Brain pericyte (primary cell): ENCODE measurements around the gene NEK2.
"Not testable (repeated sequence)": the region's sequence is repeated elsewhere in the genome, so short reads cannot be mapped to it uniquely, and the experiment has no call there.

ENCODE experiments used
- DNase-seq: peaks from one replicate; pipeline ENCODE4 v3.0.0-alpha.2; 2012; ENCODE audit warnings: low read depth, low spot score

NEK2 gene

DNA sequence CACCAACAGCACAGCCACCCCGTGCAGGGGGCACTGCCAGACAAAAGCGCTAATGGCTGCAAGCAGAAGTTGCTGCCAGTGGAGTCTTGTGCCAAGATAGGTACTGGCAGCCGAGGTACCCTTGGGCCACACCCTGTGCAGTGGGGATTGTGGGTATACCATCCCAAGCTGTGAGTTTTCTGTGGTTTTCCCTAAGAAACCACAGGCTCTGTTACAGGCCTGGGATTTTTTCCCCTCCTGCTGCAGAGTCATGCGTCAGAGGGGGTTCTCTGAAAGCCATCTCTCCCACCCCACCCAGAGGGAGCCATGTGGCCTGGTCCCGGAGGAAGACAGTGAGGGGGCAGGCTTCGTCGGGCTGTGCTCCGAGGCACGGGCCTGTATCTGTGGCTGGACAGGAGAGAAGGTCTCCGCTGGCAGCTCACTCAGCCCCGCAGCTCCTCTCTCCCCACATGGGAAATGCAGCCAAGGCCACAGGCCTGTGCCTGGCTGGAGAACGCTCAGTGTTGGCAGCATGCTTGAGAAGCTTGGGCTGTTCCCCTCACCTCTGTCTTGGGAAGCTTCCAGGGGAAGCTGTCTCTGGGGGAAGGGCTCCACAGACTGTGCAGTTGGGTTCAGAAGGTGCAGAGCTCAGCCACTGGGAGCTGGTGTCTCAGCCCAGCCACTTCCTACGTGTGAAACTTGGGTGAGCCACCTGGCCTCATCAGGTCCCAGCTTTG, 42.5 kb downstream of the NEK2 start:
- no peak for DNase-seq

DNA sequence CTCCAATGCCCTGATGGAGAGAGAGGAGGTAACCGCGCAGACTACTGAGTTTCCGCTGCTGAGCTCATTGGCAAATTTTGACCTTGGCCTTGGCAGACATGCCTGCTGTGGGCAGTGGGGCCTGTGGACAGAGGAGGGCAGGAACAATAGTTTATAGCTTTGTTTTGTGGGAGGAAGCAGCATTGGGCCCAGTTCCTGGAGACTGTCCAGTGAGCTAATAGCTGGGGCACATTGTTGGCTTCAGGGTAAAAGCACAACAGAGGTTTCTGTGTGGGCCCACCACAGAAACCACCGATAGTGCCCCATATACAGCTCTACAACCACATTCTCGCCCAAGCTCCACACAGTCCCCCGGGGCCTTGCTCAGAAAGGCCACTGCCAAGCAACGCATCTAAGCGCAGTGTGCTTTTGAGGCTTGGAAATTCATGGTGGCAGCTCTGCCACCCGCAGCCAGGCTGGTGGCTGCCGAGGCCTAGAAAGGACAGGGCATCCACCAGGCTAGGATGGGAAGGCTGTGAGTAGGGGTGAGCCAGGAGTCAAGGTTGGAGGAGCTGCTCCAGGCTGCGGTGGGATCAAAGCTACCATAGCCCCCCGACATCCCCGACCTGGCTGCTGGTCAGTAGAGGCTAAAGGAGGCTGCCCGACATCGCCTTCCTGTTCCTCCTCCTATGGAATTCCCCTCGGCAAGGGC, 43.2 kb downstream of the NEK2 start:
- DNase-seq, result no peak

DNA sequence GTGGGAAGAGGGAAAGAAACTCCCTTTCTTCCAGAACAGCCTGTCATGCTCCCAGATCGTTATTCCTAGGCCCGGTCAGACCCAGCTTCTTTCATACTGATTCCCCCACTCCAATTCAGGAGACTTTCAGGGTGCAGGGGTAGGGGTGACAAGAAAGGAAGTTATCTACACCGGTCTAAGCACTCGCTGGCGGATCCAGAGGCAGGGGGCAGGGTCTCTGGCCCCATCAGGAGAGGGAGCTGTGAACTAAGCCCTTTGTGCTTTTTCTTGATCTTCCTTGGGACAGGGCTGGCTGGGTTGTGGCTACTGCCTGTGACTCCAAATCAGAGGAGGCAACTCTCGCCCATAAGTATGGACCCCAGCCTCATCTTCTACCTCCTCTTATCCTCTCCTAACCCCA, 44.3 kb downstream of the NEK2 start:
- DNase-seq, result no peak

DNA sequence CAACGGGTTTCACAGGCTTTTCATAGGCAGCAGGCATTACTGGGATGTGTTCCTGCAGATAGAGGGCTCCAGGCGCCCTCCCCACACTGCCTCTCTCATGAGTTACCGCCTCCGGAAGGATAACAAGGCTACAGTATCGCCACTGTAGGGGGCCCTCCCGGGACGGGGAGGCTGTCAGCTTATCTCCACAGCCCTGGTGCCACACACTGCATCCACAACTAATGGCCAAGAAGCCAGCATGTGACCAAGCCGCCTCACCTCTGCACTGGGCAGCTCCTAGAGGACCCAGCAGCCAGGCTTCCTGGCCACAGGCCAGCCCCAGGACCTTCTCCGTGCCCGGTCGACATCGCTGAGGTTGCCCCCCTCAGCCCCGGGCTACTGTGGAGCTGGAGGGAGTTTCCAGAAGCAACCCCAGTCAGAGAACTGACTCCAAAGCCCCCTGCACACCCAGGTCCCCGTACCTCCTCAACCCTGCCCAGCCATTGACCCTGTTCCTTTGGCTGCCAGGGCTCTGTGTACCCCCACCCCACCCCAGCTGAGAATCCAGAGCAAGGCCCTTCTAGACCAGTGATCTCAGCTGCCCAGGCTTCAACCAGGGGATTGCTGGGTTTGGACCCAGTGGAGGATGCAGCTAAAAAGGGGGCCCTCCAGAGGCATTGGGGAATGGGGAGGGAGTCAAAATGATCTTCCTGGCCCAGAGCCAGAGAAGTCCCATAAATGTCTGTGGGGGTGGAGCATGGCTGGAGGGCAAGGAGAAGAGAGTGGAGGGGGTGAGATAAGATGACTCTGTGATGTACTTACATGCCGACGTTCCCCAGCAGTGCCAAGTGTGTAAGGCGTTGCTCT, 45.0 kb downstream of the NEK2 start:
- DNase-seq, result no peak

DNA sequence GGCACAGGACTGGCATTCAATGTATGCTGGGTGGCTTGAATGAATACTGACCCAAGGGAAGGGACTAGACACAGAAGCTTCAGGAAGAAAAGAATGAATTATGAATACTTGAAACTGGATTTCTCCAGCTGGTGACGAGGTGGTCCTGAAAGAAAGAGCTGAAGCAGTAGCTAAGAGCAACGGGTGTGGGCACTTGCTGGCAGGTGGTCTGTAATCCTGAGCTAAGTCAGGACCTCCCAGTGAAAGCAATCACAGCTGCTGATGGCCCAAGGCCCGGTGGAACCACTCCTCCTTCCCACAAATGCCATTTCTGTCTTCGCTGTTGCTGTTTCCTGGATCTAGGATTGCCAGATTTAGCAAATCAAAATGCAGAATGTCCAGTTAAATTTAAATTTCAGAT, 47.0 kb downstream of the NEK2 start:
- DNase-seq, result no peak

DNA sequence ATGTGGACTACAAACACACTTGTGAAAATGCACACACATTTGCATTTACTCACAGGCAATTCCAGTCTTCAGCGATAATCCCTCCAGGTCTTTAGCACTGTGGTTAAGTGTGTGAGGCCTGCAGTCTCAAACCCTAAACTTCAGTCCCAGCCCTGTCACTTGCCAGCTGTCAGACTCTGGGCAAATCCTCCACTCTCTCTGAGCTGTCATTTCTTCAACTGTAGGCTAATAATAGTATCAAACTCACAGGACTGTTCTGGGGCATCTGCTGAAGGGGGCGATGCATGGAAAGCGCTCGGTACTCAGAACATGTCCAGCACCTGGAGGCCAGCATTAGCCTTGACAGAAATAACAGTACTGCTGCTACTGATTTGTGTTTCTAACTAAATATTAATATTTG, 48.2 kb downstream of the NEK2 start:
- no peak for DNase-seq

DNA sequence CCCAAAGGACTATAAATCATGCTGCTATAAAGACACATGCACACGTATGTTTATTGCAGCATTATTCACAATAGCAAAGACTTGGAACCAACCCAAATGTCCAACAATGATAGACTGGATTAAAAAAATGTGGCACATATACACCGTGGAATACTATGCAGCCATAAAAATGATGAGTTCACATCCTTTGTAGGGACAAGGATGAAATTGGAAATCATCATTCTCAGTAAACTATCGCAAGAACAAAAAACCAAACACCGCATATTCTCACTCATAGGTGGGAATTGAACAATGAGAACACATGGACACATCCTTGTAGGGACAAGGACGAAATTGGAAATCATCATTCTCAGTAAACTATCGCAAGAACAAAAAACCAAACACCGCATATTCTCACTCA, 49.6 kb downstream of the NEK2 start:
- DNase-seq, result not testable (repeated sequence)

DNA sequence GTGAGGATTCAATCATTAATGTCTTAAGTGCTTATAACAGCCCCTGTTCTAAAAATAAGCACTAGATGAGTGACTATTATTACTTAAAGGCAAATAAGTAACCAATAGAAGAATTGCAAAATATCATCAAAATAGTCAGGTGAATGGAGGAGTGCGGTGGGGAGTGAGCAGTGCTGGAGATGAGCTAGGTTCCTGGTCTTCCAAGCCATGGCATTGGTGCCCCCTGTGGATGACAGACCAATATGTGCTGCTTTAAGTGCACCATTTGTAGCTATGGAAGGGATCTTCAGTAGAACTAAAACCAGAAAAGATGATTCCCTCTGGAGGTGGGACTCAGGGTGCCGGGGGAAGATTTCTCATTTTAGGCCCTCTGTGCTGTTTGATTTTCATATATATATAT, 50.4 kb downstream of the NEK2 start:
- no peak for DNase-seq

DNA sequence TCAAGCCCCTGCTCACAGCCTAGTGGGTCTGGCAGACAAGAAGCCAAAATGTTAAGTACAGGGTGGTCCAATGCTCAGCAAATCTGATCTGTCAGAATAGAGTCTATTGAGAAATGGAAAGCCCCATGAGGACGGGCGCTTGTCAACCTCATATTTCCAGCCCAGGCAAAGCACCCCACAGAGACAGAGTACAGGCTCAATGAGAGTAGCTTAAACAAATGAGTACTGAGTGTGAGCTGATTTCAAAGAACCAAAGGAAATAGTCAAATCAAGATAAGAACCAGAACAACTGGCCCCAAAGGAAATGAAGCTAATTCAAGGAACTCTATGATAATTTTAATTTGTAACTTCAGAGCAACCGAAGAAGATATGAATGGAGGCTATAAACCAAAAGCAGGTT, 51.9 kb downstream of the NEK2 start:
- DNase-seq, result no peak

DNA sequence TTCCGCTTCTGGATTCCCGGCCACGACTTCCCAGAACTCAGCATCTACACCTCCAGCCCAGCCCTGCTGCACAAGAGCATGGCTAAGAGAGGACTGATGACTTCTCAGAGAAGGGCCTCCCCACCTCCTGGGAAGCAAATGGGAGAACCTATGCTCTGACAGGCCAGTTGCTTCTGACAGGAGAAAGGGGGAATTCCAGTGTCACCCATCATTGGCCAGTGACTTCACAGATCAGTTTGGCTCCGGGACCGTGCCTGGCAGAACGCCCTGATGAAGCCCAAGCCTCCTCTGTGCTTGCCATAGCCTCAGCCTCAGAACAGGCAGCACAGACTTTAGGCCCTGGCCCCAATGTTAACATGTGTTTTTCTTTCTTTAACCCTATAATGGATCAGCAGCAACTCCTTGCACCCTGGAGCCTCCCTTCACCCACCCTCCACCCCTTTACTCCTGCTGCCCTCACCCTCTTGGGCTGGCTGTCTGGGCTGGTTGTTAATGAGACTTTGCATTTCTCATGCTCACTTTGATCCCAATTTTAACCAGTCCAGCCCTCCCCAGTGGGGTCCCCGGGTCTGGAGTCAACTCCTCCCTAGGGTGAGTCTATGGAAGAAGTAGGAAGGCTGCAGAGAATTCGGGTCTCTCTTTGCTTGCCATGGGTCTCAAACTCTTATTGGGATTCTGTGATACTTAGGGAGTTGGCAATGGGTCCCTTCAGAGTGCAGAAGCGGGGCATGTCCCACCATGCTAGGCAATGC, 53.8 kb downstream of the NEK2 start:
- no peak for DNase-seq

DNA sequence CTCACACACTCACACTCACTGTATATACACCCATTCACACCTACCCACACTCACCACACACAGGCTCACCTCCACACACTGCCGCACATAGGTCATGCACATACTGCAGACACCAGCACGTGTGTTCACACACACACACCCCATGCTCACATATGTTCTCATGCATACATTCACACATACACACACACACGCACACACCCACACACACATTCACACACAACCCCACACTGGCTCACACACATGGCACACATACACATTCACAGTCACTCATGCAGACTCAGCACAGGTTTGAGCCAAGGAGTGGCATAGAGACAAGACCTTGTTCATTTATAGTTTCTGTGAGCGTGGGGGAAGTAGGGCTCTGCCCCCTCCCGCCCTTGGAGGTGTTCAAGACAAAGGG, 55.3 kb downstream of the NEK2 start:
- no peak for DNase-seq

DNA sequence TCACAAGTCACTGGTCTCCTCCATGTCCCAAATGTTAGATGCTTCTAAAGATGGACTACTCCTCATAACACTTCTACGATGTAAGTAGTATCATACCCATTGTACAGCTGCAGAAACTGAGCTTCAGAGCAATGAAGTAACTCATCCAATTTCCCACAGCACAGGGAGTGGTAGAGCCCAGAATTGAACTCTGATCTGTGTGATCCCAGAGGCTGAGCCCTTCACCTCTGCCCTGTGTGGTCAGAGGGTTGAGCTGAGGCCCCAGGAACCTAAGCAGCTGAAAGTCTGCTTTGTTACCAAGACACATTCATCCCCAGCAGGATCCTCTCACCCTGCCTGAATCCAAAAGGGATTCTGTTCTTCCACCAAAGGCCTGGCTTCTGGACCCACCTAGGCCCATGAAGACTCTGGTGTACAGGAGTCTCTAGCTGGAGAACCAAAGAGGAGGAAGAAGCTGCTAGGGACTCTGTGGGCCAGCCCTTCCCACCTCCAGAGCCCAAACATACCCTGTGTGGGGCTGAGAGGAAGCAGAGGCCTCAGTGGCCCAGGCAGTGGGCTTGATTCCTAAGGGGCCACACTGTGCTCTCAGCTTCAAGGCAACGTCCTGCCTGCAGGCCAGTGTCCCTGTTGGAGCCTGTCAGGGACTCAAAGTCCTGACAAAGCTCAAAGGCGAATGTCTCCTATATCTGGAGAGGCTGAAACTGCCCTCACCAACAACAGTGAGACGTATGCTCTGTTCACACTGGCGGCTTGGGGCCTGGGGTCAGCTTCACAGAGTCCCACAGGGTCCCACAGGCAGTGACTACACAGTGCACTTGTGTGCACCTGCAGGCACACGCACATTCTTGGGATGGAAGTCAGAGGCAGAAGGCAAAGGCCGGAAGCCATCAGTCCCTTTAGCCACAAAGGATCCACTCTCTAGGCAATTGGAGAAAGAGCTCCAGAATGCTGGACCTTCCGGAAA, 56.1 kb downstream of the NEK2 start:
- no peak for DNase-seq

DNA sequence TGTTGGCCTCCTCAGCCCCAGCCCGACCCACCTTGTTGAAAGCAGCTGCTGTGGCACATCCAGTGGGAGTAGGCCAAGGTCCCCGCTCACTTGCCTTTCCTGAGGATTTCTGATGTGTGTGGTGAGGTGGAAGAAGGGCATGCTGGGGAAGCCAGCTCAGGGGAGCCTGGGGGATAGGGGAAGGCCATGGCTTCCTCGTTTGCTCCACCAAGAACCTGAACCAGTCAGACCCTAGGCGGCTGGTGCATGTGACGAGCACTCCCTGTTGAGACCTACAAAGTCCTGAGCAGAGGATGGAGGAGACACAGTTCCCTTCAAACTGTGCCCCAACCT, 58.5 kb downstream of the NEK2 start:
- DNase-seq, result no peak

DNA sequence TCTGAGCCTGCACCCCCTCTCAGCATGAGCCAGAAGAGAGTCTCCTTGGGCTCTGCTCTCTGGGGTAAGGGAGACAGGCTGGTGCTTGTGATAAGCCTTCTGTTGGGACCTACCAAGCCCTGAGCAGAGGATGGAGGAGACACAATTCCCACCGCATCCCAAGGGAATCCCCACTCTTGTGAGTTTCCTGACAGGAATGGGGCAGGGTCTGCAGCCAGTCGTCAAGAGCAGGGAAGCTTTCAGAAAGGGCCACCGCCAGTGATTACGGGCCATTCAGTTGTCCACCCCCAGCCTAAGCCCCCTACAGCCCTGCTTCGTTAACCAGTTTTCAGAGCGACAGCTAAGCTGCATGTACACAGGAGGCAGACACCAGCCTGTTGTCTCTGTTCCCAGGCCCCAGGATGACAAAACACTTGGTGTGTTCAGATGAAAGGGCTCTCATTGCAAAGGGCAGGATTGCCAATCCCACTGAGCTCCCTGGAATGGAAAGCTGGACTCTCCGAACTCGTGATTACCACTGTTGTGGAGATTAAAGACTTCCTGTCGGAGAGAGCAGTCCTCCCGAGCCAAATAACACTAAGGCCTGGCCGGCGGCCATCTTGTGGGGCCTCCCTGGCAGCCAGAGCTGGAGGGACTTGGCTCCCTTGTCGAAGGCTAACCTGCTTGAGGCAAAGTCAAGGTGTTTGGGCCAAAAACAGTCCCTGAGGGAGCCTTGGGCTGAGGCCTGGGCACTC, 59.0 kb downstream of the NEK2 start:
- no peak for DNase-seq

DNA sequence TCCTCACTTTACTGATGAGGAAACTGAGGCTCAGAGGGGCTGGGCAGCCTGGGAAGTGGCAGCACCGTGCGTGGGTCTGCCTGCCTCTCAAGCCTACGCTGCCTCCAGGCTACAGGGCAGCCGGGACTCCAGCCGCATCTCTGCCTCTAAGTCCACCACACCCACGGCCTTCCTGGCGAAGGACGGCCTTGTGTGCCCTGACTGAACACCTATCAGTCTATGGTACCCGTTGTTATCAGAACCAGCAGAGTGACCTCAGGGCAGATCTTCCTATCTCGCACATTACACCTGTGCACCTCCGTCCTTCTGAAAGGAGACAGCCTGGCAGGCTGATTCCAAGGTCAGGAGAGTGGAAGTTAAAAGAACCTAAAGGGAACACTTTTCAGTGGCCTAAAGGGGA, 60.8 kb downstream of the NEK2 start:
- no peak for DNase-seq

DNA sequence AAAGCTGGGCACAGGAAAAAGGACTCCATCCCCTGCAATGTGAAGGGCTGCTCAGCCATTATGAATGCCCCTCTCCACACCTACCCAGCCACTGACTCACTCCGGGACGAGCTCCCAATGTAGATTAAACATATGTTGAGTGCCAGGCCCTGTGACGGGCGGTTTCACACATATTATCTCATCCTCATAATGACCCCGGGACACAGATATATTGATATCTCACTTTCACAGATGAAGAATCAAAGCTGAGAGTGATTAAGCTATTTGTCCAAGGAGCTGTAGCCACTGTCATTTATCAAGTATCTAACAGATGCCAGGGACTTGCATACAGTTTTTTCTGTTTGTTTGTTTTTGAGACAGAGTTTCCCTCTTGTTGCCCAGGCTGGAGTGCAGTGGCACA, 61.5 kb downstream of the NEK2 start:
- DNase-seq, result no peak

DNA sequence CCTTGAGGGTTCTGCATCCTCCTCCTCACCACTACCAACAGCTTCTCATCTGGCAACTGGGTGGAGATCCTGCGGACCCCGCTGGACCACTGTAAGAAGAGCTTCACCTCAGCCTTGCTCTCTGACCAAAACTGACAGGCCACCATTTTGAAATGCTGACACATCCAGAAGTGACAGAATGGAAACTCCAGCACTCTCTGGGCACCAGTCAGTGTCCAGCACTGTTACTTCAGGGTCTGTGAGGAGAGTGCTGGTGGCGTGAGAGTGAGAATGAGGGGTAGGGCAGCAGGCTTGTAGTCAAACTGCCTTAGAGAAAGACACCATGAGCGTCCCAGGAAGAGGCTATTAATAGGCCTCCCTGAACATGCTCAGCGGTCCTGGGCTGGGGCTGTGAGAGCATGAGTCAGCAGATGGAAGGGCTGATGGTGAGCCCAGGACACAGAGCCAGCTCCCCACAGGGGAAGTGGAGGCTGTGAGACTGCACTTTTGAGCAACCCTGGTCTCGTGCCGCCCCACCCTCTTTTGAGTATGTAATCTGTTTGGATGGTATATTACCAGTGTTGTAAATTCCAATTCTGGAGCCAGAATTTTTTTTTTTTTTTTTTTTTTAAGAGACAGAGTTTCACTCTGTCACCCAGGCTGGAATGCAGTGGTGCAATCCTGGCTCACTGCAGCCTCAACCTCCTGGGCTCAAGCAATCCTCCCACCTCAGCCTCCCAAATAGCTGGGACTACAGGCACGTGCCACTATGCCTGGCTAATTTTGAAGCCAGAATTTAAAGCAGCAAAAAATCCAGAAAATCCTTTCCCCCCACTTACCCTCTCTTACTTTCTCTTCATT, 62.1 kb downstream of the NEK2 start:
- DNase-seq, result peak; percentile 66

DNA sequence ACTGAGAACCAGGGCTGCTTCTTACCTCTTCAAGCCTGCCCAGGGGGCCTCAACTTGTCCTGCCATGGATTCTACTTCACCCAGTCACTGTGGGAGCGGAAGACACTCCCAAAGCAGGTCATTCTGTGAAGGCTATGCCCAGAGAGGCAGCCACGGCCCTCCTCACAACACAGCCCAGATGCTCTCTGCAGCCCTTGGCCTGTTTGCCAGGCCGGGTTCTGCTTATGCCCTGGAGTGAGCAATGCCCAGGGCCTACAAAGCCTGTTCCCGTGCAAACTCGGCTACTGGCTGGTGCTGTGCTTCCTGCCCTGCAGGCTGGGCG, 62.7 kb downstream of the NEK2 start:
- no peak for DNase-seq
